ENCODE results near the gene SBK3. TPM values are rescaled to one million over a fixed set of nuclear protein-coding genes. Genes with fewer than 3 reads are reported as not detected.
A peak's percentile ranks its signal among the peaks of the same experiment; 100 is the strongest.

SBK3 gene
- total and polyA plus RNA-seq, 2 of the 8 experiments (the other 6 are each of a cell fraction or from before 2014, with no cell fraction given): 0.76 to 1.5 TPM

DNA sequence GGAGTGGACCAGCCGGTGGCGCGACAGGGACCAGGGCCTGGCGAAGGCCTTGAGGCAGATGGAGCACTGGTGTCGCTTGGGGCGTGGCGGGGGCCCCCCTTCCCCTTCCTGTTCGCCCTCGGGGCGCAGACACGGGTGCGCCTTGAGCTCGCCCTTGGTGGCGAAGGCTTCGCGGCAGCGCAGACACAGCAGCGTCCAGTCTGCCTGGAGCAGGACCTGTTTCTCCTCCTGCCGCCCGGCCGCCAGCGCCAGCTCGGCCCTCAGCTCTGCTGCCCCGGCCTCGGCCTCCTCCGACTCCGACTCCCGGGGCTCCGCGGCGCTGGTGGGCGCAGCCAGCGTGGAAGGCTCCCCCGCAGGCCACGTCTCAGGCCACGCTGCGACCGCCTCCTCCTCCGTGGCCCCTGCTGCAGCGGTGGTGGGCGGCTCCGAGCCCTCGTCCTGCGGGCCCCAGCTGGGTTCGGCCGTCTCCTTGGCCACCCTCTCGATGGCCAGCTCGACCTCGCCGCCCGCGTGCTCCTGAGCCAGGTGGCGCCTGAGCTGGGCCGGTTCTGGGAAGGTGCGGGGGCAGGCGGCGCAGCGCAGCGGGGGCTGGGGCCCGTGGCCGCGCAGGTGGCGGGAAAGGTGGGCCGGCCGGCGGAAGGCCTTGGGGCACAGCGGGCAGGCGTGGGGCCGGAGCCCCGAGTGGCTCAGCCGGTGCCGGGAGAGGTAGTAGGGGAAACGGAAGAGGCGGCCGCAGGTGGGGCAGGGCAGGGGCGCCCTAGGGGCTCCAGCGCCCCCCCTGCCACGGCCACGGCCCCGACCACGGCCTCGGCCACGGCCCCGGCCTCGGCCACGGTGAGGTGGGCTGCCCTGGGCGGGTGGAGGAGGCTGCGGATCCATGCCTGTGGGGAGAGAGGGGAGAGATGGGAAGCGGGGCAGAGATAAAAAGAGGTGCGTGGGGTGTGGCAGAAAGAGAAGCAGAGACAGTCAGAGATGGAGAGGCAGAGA is 33.7 kb upstream of the SBK3 start:
- Histone ChIP-seq H2AK5ac (ENCODE audit: low read depth, low read length) (0 out of 2 replicates have a peak overlapping the region, but pooled peaks have one; percentile 75), H3K36me3 (ENCODE audit: control insufficient read depth in 2 of 4, insufficient read depth in 4 of 4, low read length in 3 of 4) (peaks cover 7 to 23% (median 9%) of the 10 kb centered on the region in 4 experiments; a peak in 7 of 8 replicates), H3K79me2 (ENCODE audit: control insufficient read depth in 1 of 2, insufficient read depth in 2 of 2, low read length in 2 of 2) (peaks cover 5 to 6% of the 10 kb centered on the region in 2 experiments; a peak in 3 of 4 replicates), H3K23me2 (ENCODE audit: low read depth, low read length) (peaks cover 6% of the 10 kb centered on the region; the same call in 1 of the 2 replicates), H2AFZ (ENCODE audit: low read length) (no peak overlapping the region), H3K9me3 (ENCODE audit: insufficient read depth in 2 of 2, low read depth in 1 of 2, low read length in 1 of 2) (no peaks in the 10 kb centered on the region), H3K4me2 (ENCODE audit: insufficient read depth in 1 of 2, low read depth in 2 of 2, low read length in 2 of 2) (peak overlapping the region; percentile 74 to 99), H2BK5ac (ENCODE audit: low read depth, low read length) (peak overlapping the region; percentile 66; the same call in 1 of the 2 replicates), H2BK12ac (ENCODE audit: low read depth, low read length) (no peak overlapping the region), H3K9ac (replicated peaks in 1 of 4; ENCODE audit: extremely low read depth in 1 of 4, low read depth in 3 of 4, low read length in 3 of 4) (no peak overlapping the region; a peak in 1 of 7 replicates), H4K20me1 (replicated peaks in 1 of 2; ENCODE audit: control insufficient read depth in 1 of 2, insufficient read depth in 2 of 2, low read length in 2 of 2) (peaks cover 0 to 4% of the 10 kb centered on the region in 2 experiments), H3K79me1 (ENCODE audit: low read depth, low read length) (peaks cover 8% of the 10 kb centered on the region; the same call in 1 of the 2 replicates), H2BK120ac (replicated peaks; ENCODE audit: low read depth, low read length) (no peak overlapping the region), H3K27me3 (replicated peaks in 1 of 4; ENCODE audit: control insufficient read depth in 3 of 4, extremely low read depth in 1 of 4, insufficient read depth in 3 of 4, low read length in 3 of 4) (no peaks in the 10 kb centered on the region), H3K4me3 (ENCODE audit: extremely low read depth in 1 of 4, insufficient read depth in 2 of 4, low read depth in 3 of 4, low read length in 4 of 4) (peak overlapping the region in 2 of 4 experiments; percentile 73 to 92; a peak in 4 of 8 replicates), H3K56ac (replicated peaks; ENCODE audit: insufficient read length, low read depth, low read length) (no peak overlapping the region), H2BK20ac (ENCODE audit: low read length) (no peak overlapping the region), H4K8ac (ENCODE audit: extremely low read depth, insufficient read depth, low read length) (no peak overlapping the region; the same call in 1 of the 2 replicates), H3K18ac (ENCODE audit: extremely low read depth, low read length) (no peak overlapping the region), H3K14ac (ENCODE audit: insufficient read length) (no peak overlapping the region), H2BK15ac (ENCODE audit: low read length) (no peak overlapping the region), H4K91ac (replicated peaks; ENCODE audit: insufficient read length, low read length) (no peak overlapping the region), H3K4ac (replicated peaks; ENCODE audit: insufficient read length, low read depth, low read length) (no peak overlapping the region), H3K4me1 (replicated peaks in 1 of 4; ENCODE audit: control insufficient read depth in 3 of 4, insufficient read depth in 4 of 4, low read length in 3 of 4) (no peaks in the 10 kb centered on the region), H3K23ac (ENCODE audit: insufficient read length) (no peak overlapping the region), H4K5ac (ENCODE audit: insufficient read length, low read depth, low read length) (no peak overlapping the region), H3K27ac (ENCODE audit: low read depth, low read length) (no peak overlapping the region)
- FAIRE-seq (no peak), DNase-seq (ENCODE audit: low read depth in 1 of 2, low spot score in 2 of 2) (no peak)
- CTCF ChIA-PET (ENCODE audit: partially characterized antibody): interaction anchor here (0.5 kb wide), 1 partner anchor 236 kb away, joined by 3 read pairs; no protein-coding TSS in a partner anchor
- TF ChIP-seq TBP (IDR thresholded peaks at IDR 0.05; ENCODE audit: low read depth, low read length) (no peak), EGR1 (IDR thresholded peaks at IDR 0.05; ENCODE audit: borderline replicate concordance, low read depth, low read length) (peak; percentile 33; the same call in 1 of the 2 replicates)
- 99% methylated on average over 16 of the region's 90 CpGs; no CpG with 5 or more reads in 1 of the 2 experiments for WGBS, 2 experiments (ENCODE audit: extremely low coverage in 1 of 2, insufficient coverage in 1 of 2, insufficient read length in 1 of 2, insufficient replicate concordance in 2 of 2, low coverage in 1 of 2, low lambda C conversion rate in 2 of 2, missing lambda C conversion rate in 1 of 2)
- POLR2A ChIA-PET (ENCODE audit: partially characterized antibody): interaction anchor here (0.7 to 2.5 kb wide), 2 partner anchors 26 to 29 kb away, joined by 3 to 7 read pairs; no protein-coding TSS in a partner anchor
